Dermis microvascular lymphatic vessel endothelial cell (primary cell): ENCODE measurements around the gene CACNB4. TPM values are rescaled to one million over a fixed set of nuclear protein-coding genes. Genes with fewer than 3 reads are reported as not detected.

Experiments used
- DNase-seq, 2 donors: peaks; one replicate each; pipeline versions ENCODE4 v3.0.0 to v3.0.0-alpha.2; 2010; ENCODE audit warnings: low read depth in 2 of 2
- total RNA-seq: library from RNA; depleted of rRNA; stranded (reverse); fragments of >200 nt; gene quantifications from 2 replicates; pipeline ENCODE4 v1.2.1, GENCODE V29; 2014

The CACNB4 gene
- total RNA-seq, 1 donor from 2014 or later, result under 0.01 TPM

DNA sequence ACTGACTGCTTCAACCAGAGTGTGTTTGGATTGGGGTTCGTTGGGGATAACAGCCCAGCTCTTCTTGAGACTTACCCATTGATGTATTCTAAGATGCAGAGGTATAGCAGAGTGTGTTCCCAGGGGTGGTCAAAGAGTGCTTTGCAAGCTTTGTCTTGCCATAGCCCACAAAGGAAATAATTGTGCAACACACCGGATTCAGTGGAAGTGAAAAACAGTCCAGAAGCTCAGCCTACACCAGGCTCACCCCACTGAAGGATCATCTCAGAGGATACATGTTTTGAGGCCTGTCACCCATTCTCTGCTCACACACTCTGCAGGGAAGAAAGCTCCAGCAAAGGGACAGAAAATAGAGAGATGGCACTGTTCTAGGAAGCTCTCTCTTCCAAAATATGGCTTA lies 9.6 kb downstream of the CACNB4 start:
- no peak for DNase-seq

DNA sequence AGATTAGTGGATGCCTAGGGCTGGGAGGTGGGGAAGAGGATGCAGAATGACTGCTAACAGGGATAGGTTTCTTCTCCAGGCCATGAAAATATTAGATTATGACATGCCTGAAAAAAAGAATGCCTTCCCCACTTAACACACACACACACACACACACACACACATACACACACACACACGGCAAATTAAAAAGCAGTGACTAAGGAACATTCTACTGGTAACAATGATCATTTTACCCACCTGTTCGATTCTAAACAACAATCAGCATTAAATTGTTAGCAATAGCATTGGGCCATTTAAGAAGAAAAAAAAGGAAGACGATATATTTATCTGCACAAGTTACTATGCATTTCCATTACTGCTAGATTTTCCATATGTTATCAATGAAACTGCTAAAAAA lies 10.8 kb downstream of the CACNB4 start:
- DNase-seq, result no peak

DNA sequence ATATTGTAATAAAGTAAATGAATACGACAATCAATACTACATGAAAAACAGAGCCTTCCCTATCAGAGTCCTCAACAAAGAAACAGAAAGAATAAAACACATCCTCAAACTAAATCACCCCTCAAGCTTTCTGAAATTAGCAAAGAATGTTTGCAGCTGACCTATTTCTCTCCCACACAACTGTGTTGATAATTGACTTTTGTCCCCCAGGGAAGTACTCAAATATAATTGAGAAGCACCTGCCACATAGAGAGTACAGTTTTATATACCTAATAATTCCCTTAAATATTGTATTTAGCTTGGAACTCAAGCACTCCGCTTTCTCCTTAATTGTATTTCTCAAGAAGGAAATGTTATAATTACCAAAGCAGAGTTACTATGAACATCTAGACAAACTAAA lies 12.6 kb downstream of the CACNB4 start:
- no peak for DNase-seq

DNA sequence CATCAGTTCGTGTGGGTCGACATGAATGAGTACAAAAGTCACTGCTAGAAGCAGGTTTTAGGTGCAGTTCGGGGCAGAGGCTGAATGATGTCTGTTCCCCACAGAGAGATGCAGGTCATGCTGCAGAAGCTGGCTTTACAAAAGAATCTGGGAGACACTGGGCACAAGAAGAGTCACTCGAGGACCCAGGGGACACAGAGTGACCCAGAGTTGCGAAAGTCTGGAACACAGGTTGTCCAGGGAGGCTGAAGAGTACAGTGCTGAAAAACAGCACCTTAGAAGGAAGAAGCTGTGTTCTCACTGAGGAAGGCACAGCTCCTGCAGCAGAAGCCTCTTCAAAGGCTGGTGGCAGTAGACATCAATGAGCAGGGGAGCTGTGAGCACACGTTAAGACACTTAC lies 14.8 kb downstream of the CACNB4 start:
- DNase-seq, result no peak

DNA sequence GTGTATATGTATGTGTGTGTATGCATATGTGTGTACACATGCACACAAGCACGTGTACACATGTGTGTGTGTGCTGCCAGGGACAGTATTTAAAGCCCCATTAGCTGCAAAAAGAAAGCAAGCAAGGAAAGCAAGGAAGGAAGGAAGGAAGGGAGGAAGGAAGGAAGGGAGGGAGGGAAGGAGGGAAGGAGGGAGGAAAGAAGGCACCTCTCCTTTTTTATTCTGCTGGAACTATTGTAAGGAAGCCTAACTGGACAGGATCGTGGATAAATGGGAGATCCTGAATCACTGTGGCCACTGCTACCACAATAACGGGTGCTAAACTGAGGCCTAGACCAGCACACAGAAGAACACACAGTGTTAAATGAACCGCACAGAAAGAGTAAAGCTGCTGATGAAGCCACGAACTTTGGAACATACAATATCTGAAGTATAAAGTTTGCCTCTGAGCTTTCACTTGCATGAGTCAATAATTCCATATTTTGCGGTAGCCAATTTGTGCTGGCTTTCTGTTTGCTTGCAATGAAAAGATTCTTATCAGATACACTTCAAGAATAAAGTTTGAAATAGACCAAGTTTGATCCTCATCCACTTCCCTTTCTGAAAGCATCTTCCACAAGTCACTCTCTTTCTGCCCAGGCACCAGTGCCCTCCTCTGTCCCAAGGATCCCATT lies 15.5 kb downstream of the CACNB4 start:
- DNase-seq, result no peak

DNA sequence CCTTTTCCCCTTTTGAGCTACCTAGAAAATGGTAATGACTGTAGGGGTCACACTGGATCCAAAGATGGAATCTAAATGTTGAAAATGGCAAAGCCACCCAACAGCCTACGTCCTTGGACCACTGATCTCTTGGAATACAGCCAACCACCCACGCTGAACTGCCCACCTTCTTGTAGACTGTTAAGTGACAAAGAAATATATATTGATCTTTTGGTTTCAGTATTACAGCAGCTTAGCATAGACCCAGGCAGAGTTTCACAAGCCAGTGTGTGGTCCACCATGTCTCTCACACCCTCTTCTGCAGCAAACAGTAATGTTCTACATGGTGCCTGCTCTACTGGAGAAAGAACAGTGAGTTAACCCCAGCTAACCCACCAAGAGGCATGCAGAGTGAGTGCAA lies 20.2 kb downstream of the CACNB4 start:
- DNase-seq, result no peak

DNA sequence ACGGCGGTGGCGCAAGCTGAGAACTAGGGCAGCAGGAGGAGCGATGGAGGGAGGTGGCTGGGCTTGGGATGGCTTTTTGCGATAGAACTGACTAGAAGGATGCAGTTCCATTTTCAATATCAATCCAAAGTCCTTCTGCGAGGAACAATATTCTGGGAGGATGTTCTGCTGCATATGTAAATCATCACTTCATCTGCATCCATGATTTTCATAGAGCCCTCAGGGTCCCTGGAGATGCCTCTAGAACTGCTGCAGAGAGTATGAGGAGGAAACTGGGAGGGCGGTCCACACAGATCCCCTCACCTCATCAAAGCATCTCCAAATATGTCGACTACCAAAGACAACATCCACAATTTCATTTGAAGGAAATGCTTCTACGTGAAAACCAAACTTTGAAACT lies 20.8 kb downstream of the CACNB4 start:
- no peak for DNase-seq

DNA sequence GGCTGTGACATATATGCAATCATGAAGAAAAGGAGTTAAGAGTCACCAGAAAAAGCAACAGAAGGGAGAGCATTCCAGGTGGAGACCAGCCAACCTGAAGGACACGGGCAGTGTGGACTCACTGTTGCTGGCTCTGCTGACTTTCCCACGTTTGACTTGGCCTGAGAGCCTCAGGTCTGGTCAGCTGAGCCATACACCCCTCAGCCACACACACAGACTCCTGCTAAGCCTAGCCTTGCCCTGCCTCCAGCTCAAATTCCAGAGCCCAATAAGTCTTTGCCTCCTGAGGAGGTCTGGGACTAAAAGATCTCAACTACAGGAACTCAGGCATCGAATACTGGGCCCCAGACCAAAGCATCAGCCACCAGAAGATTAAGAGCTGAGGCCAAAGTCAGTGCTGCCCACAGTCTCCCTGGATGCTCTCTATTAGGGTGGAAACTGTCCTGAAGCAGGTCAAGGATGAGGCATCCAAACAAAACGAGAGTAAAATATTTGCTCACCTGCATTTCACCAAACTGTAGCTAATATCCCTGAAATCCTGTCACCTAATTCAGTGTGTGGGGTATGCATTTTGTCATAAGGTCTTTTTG lies 23.3 kb downstream of the CACNB4 start:
- DNase-seq, result no peak

DNA sequence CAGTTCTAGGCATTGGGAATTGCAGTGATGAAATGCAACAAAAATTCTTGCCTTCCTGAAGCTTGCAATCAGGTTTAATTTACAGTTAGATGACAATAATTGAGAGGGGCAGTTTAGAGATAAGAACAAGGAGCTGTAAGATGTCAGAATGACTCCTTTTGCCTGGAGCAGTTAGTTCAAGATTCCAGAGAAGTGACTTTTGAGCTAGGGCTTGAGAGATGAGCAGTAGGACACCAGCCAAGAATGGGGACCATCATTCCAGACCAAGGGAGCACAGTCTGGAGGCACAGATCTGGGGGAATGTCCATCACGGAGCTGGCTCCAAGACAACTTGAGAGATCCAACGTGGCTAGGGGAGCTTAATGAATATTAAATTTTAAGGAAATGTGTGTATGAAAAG lies 26.8 kb downstream of the CACNB4 start:
- no peak for DNase-seq

DNA sequence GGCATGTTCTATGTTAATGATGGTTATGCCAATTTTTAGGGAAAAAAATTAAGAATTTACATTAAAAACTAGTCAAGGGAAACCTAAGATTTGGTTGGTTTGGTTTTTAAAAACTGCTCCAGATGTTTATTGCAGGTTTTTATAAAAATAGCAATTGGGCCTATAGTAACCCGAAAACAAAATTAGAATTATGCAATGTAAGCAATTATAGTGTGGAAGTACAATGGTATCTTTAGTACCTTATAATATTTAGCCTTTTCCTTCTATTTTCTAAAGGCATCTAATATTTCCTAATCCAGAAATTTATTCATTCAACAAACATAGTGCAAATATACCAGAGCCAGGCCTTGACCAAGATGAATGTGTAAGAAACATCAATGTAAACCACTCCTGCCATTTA lies 27.3 kb downstream of the CACNB4 start:
- no peak for DNase-seq

DNA sequence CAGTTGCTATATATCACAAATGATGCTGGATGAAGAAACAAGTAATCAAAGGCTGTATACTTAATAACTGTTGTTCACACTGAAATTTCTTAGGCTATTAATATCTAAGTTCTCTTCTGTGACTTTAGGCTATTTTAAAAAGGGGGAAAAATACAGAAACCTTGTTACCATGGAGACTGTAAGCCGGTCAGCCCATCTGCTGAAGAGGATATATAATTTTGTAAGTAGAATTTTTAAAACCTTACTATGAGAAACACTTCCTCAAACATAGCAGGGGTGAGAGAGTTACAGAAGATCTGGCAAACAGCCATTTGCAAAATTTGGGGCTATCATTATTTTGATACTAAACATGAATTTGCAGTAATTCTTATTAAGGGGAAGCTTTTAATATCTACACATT lies 27.8 kb downstream of the CACNB4 start:
- DNase-seq, result no peak

DNA sequence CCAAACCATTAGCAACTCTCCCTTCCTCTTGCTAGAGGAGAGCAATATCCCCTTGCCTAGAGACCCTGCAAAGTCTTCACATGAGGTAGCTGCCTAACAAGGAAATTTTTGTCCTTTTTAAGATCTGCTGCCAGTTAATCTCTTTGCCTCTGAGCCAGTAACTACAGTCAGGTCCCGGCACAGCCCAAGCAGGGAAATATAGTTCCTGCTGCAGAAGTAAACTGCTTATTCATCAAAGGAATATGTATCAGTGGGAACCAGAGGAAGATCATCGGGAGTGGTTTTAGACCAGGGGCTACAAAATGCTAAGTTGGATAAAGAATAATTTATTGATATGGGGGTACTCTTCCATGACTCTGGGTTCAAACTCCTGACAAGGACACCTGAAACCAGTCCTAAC lies 30.6 kb downstream of the CACNB4 start:
- no peak for DNase-seq

DNA sequence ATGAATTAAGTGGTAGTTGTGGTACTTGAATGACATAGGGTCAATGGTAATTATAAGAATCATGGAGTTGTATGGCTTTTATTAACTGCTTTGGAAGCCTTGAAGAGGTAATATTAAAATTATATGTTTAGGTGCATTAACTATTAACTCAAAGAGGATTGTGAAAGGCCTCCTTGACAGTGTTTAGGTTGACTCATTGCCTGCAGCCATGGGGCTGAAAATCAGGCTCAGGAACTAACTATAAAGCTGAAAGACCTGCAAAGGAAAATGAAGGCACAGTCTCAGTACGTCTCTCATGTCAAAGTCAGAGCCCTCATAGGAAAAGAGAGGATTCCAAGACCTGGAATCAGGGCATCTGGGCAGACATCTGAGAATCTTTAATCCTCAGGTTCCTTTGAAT lies 31.0 kb downstream of the CACNB4 start:
- no peak for DNase-seq

DNA sequence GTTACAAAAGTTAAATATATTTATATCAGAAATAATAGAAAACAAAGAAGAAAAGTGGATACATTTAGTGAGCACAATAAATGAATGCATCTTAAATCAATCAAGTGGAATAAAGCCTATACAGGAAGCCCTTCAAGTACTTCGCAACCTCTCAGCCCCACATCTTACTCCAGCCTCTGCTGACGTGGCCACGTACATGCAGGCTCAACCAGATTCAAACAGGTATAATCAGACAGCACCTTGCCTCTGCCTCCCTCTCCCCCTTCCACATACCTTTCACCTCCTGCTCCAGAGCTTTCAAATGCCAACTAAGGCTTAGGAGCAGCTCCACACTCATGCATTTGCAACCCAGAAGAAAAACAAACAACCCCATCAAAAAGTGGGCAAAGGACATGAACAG lies 32.9 kb downstream of the CACNB4 start:
- DNase-seq, result no peak

DNA sequence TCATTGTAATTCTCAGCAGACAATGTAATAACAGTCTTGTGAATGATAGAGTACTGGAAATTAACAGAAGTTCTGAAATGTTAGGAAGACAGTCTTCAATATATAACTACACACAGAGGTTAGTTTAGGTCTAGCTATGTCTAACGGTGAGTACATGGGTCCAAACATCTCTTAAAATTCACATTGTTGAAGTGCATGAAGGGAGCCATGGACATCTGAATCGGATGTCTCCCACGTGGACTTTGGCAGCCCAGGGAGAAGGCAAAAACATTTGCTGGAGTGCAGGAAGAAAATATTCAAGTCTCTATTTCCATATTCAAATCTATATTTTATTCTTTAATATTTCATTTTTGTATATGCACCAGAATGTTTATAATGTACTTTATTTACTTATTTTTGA lies 34.8 kb downstream of the CACNB4 start:
- DNase-seq, result no peak

DNA sequence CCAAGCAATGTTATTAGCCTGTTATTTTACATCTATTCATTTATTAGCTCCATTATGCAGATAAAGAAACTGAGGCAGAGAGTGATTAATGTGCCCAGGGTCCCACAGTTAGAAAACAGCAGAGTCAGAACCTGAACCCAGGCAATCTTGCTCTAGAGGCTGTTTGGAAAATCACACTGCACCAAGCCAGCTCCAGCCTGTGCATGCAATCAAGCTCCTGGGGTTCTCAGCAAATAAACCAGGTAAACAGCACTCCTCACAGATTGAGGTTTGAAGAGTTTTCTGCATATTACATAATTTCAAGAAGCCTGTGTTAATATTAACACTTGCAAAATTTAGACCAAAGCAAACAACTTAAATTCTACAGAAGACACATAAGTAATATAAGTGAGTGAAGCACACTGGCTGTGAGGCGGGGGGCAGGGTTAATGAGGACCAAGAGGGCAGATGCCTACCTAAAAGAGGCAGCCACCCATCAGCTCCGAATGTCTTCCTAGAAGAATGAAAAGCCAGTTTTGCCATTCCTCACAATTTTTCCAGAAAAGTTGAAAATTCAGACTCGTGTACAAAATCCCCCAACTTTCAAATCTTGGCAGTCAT lies 35.4 kb downstream of the CACNB4 start:
- no peak for DNase-seq

DNA sequence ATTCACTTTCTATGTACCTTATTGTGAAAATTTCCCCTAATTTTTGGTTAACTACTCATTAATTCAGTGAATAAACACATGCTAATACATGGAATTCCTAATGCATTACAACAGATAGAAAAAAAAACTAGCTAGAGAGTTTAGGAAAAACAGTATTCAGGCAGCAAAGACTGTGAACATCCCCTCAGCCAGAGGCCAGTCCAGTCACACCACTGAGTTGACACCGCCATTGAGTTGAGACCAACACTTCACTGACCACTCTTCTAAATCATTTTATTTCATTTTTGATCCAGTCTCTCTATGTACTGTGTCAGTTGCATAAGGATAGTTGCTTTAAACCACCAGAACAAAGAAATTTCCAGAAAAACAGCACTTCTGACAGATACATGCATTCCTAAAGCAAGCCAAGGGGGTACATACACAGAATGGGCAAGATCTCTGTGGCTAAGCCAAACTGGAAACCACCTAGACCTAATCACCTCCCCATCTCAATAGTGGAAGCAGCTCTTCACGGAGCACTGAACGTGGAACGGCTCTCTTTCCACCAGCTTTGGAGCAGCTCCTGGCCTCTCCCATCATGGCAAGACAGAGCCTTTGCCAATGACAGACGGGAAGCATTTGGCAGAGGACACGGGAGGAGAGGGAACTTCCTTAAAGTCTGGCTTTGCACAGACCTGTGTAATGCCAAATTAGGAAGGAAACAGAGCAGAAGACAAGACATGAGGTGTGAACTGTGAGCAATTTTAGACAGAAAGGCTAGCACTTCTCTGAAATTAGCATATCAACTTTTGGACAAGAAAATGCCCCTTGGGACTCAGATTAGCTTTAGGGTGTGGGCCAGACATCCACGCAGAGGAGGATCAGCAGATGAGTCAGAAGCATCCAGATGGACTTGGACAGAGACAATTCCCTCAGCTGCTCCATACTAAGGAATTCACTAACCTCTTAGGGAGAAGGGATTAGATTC lies 36.4 kb downstream of the CACNB4 start:
- no peak for DNase-seq

DNA sequence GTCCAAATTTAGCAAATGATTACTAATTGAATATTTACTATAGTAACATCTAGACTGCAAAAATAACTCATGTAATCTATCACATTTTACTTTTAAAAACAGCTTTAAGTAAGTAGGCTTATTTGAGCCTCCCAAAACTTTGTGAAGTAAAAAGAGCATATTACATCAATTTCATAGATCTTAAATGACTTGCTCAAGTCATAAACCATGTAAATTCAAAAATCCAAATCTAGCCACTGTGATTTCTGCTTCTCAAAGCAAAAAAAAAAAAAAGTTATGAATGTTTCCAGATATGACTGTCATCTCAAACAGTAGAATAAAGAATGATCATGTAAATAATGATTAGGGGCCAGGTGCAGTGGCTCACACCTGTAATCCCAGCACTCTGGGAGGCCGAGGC lies 37.5 kb downstream of the CACNB4 start:
- DNase-seq, result no peak

DNA sequence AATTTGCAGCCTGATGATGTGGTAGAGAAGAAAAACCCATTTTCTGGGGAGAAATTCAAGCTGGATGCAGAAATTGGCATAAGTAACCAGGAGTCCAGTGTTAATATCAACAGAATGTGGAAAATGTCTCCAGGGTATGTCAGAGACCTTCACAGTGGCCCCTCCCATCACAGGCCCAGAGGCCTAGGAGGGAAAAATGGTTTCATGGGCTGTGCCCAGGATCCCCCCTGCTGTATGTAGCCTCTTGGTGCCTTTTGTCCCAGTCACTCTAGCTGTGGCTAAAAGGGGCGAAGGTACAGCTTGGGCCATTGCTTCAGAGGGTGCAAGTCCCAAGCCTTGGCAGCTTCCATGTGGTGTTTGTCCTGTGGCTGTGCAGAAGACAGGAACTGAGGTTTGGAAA lies 40.2 kb downstream of the CACNB4 start:
- DNase-seq, result no peak

DNA sequence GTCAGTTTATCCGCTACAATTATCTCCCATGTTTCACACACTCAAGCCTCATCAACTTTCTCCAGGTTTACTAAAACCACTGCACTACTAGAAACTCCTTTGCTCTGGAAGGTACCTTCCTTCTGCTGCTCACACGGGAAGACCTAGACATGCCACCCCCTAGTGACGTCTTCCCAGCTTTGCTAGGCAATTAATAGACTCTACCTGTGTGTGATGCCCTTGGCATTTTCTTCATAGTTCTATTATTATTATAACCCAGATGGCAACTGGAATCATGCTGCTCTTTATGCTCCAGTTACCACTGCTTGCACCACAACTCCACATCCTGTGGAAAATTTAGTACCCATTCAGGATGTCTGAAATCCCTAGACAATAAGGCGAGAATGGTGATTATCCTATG lies 42.4 kb downstream of the CACNB4 start:
- no peak for DNase-seq

DNA sequence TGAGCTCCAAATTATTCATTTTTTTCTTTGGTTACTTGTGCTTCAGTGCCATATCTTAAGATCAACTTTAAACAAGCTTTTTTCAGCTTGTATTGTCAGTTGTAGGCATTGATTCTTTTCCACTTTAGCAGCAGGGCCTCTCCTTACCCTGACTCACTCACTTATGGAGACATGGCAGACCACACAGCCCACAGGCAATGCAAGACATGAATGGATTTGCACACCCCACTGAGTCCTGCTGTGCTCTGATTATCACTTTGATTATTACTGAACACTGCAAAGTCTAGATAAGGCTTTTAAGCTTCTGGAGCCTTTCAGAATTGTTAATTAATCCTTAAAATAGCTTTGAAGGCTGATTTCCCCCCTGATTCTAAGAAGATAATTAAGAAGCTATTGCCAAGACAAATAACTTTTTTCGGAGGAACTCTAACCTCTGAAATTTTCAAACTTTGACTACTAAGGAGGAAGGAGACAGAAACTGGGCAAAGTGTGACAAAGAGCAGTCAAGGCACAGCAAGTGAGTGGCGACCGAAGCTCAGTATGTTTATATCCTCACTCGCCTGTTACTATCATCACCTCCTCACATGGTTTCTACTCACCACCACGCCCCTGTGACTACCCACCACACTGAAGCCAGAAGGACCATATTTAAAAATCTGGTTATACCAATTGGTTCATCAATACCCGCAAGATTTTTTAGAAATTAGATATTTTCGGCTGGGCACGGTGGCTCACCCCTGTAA lies 43.3 kb downstream of the CACNB4 start:
- DNase-seq, result no peak

DNA sequence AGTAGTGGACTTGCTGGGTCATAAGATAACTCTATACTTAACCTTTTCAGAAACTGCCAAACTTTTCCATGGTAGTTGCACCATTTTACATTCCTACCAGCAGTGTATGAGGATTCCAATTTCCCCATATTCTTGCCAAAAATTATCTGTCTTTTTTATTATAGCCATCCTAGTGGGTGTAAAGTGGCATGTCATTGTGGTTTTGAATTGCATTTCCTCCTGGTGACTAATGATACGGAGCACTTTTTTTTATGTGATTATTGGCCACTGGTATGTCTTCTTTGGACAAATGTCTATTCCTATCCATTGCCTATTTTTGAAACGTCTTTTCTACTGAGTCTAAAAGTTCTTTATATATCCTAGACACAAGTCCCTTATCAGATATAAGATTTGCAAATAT lies 44.3 kb downstream of the CACNB4 start:
- no peak for DNase-seq
